ENCODE measurements around the gene MYRFL. TPM values are rescaled to one million over a fixed set of nuclear protein-coding genes. Genes with fewer than 3 reads are reported as not detected.
"Not testable (repeated sequence)": the region's sequence is repeated elsewhere in the genome, so short reads cannot be mapped to it uniquely, and the experiment has no call there.

MYRFL gene
- total RNA-seq, 2 experiments from 2014 or later = not detected

- H3K4me3 Mint-ChIP-seq = no peak overlapping the region
- no peaks in the 10 kb centered on the region for H3K4me1 Mint-ChIP-seq
- ChIA-PET POLR2A (no interaction called here), CTCF (no interaction called here)
- H3K9me3 Mint-ChIP-seq = no peaks in the 10 kb centered on the region
- H3K27me3 Mint-ChIP-seq = peaks cover 23% of the 10 kb centered on the region
- no peak overlapping the region for H3K27ac Mint-ChIP-seq
- DNase-seq = no peak
- no peaks in the 10 kb centered on the region for H3K36me3 Mint-ChIP-seq (ENCODE audit: low read depth)
These were observed 8.7 kb downstream of the MYRFL start for GRCh38 chr12:69833696-69834095.

DNA sequence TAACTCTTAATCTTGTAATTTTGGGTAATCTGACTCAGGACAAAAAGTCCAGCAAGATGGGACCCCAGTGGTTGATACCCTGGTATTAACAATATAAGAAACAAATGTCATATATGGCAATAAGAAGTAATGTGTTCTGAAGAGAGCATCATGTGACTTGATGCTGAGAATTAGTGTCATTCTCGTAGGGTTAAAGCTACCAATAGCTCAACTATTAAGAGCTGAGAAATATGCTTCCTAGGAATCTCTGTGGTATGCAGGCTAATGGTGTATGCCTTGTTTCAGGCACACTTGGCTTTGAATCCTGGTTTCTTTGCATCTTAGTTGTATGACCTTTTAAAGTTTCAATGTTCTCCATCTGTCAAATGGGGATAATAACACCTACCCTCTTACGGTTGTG, 9.1 kb downstream of the MYRFL start:
- Mint-ChIP-seq H3K4me3 (no peak overlapping the region), H3K9me3 (no peaks in the 10 kb centered on the region), H3K27me3 (peaks cover 19% of the 10 kb centered on the region), H3K4me1 (no peaks in the 10 kb centered on the region), H3K27ac (no peak overlapping the region), H3K36me3 (ENCODE audit: low read depth) (no peaks in the 10 kb centered on the region)
- CTCF ChIA-PET = no interaction called here
- no peak for DNase-seq
- POLR2A ChIA-PET = no interaction called here

DNA sequence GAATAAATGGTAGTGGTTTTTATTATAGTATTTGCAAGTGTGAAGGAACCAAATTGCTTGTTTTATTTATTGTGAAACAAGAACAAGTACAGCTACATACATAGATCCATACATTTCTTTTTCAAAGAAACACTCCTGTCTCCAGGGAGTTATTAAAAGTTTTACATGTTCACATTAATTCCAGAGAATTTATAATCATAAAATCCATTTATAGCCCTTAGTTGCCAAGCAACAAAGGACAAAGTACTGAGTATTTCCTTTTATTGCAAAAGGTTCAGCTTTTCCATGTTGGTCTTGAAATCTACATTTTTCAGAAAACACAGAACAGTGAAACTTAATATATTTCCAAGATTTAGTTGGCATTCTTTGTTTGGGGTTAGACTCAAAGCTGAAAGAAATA, 9.5 kb downstream of the MYRFL start:
- H3K4me3 Mint-ChIP-seq = no peak overlapping the region
- H3K27ac Mint-ChIP-seq = no peak overlapping the region
- H3K27me3 Mint-ChIP-seq = peaks cover 16% of the 10 kb centered on the region
- POLR2A ChIA-PET = no interaction called here
- no peaks in the 10 kb centered on the region for H3K9me3 Mint-ChIP-seq
- CTCF ChIA-PET = no interaction called here
- no peak for DNase-seq
- no peaks in the 10 kb centered on the region for H3K4me1 Mint-ChIP-seq
- H3K36me3 Mint-ChIP-seq (ENCODE audit: low read depth) = no peaks in the 10 kb centered on the region

DNA sequence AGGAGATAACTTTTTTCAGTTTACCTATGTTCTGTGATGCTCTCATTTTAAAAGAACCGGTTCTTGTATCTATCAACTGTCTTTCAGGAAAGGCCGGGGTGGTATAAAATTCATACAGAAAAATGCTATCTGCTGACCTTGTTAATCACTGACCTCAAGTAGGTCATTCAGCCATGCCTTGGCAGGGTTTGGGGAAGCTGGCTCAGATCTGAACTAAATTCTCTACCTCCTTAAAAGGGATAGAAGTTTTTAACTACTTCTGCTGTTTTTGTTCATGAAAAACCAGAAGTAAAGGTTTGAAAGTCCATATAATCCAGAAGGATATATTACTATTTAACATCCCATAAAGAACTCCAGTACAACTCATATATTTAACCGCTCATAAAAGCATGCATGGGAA, 10.1 kb downstream of the MYRFL start:
- ChIA-PET POLR2A (no interaction called here), CTCF (no interaction called here)
- no peak for DNase-seq
- Mint-ChIP-seq H3K4me3 (no peak overlapping the region), H3K27ac (no peak overlapping the region), H3K9me3 (no peaks in the 10 kb centered on the region), H3K27me3 (peaks cover 15% of the 10 kb centered on the region), H3K4me1 (no peaks in the 10 kb centered on the region), H3K36me3 (ENCODE audit: low read depth) (no peaks in the 10 kb centered on the region)

DNA sequence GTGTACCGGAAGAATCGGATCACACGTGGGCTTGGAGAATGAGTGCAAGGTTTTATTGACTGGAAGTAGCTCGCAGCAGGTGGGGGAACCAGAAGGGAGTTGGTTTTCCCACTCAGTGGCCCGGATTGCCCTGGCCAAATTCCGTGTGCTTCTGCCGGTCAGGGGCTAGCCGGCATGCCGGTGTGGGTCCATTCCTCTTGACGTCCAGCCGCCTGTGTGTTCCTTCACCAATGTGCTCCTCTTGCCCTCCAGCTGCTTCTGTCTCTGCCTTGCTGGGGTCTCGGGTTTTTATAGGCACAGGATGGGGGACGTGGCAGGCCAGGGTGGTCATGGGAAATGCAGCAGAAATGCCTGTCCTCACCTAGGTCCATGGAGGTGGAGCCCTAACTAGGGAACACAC, 11.0 kb downstream of the MYRFL start:
- no peaks in the 10 kb centered on the region for H3K36me3 Mint-ChIP-seq (ENCODE audit: low read depth)
- POLR2A ChIA-PET = no interaction called here
- no peaks in the 10 kb centered on the region for H3K4me1 Mint-ChIP-seq
- DNase-seq = no peak
- H3K9me3 Mint-ChIP-seq = no peaks in the 10 kb centered on the region
- no peak overlapping the region for H3K27ac Mint-ChIP-seq
- CTCF ChIA-PET = no interaction called here
- H3K27me3 Mint-ChIP-seq = peaks cover 17% of the 10 kb centered on the region
- H3K4me3 Mint-ChIP-seq = no peak overlapping the region

GRCh38 chr12:69837191-69837590, 12.2 kb downstream of the MYRFL start:
- ChIA-PET POLR2A (no interaction called here), CTCF (no interaction called here)
- H3K27ac Mint-ChIP-seq = no peak overlapping the region
- no peaks in the 10 kb centered on the region for H3K36me3 Mint-ChIP-seq (ENCODE audit: low read depth)
- H3K27me3 Mint-ChIP-seq = peaks cover 17% of the 10 kb centered on the region
- no peaks in the 10 kb centered on the region for H3K9me3 Mint-ChIP-seq
- no peak overlapping the region for H3K4me3 Mint-ChIP-seq
- no peak for DNase-seq
- no peaks in the 10 kb centered on the region for H3K4me1 Mint-ChIP-seq

GRCh38 chr12:69837657-69838415, 12.8 kb downstream of the MYRFL start:
- H3K36me3 Mint-ChIP-seq (ENCODE audit: low read depth) = no peaks in the 10 kb centered on the region
- no peak for DNase-seq
- CTCF ChIA-PET = no interaction called here
- peaks cover 12% of the 10 kb centered on the region for H3K27me3 Mint-ChIP-seq
- no peaks in the 10 kb centered on the region for H3K4me1 Mint-ChIP-seq
- no peak overlapping the region for H3K4me3 Mint-ChIP-seq
- POLR2A ChIA-PET = no interaction called here
- no peaks in the 10 kb centered on the region for H3K9me3 Mint-ChIP-seq
- H3K27ac Mint-ChIP-seq = no peak overlapping the region

DNA sequence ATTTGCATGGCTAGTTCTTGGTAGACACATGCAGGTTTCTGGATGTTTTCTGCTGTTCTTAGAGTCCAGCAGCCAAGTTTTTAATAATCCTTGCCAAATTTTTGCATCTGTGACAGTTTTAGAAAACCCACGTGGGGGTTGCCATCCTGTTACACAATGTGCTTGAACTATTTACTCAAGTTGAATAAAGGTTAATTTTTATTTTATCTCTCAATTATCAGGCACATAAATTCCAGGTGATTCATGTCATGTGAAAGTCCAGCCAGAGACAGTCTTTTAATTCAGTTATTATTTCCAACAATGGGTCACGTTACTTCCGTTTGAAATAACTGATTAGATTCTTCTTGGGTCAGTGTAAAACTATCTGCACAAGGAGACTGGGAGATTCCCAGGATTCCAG, 15.7 kb downstream of the MYRFL start:
- no peaks in the 10 kb centered on the region for H3K4me1 Mint-ChIP-seq
- ChIA-PET POLR2A (no interaction called here), CTCF (no interaction called here)
- H3K36me3 Mint-ChIP-seq (ENCODE audit: low read depth) = no peaks in the 10 kb centered on the region
- H3K9me3 Mint-ChIP-seq = no peaks in the 10 kb centered on the region
- DNase-seq = no peak
- H3K4me3 Mint-ChIP-seq = no peak overlapping the region
- H3K27me3 Mint-ChIP-seq = peaks cover 4% of the 10 kb centered on the region
- H3K27ac Mint-ChIP-seq = no peak overlapping the region

GRCh38 chr12:69843608-69844007, 18.6 kb downstream of the MYRFL start:
- ChIA-PET POLR2A (no interaction called here), CTCF (no interaction called here)
- Mint-ChIP-seq H3K9me3 (no peaks in the 10 kb centered on the region), H3K4me1 (no peaks in the 10 kb centered on the region), H3K36me3 (ENCODE audit: low read depth) (no peaks in the 10 kb centered on the region), H3K4me3 (no peak overlapping the region), H3K27ac (no peak overlapping the region), H3K27me3 (peaks cover 4% of the 10 kb centered on the region)
- no peak for DNase-seq

GRCh38 chr12:69844416-69844815, 19.4 kb downstream of the MYRFL start:
- Mint-ChIP-seq H3K27ac (no peak overlapping the region), H3K27me3 (peaks cover 4% of the 10 kb centered on the region), H3K4me1 (no peaks in the 10 kb centered on the region), H3K9me3 (no peaks in the 10 kb centered on the region), H3K4me3 (no peak overlapping the region), H3K36me3 (ENCODE audit: low read depth) (no peaks in the 10 kb centered on the region)
- DNase-seq = no peak
- ChIA-PET CTCF (no interaction called here), POLR2A (no interaction called here)

GRCh38 chr12:69844836-69845235, 19.8 kb downstream of the MYRFL start:
- CTCF ChIA-PET = no interaction called here
- H3K9me3 Mint-ChIP-seq = no peaks in the 10 kb centered on the region
- no peaks in the 10 kb centered on the region for H3K4me1 Mint-ChIP-seq

GRCh38 chr12:69846976-69847375, 21.9 kb downstream of the MYRFL start:
- Mint-ChIP-seq H3K4me3 (no peak overlapping the region), H3K9me3 (no peaks in the 10 kb centered on the region), H3K4me1 (no peaks in the 10 kb centered on the region), H3K27me3 (peaks cover 2% of the 10 kb centered on the region), H3K36me3 (ENCODE audit: low read depth) (no peaks in the 10 kb centered on the region), H3K27ac (no peak overlapping the region)
- ChIA-PET CTCF (no interaction called here), POLR2A (no interaction called here)
- DNase-seq = no peak

More at GRCh38 chr12:69844836-69845235, 19.8 kb downstream of the MYRFL start:
- H3K4me3 Mint-ChIP-seq = no peak overlapping the region
- peaks cover 4% of the 10 kb centered on the region for H3K27me3 Mint-ChIP-seq
- POLR2A ChIA-PET = no interaction called here
- no peaks in the 10 kb centered on the region for H3K36me3 Mint-ChIP-seq (ENCODE audit: low read depth)
- no peak for DNase-seq
- H3K27ac Mint-ChIP-seq = no peak overlapping the region

GRCh38 chr12:69851976-69852375, 26.9 kb downstream of the MYRFL start:
- Mint-ChIP-seq H3K4me3 (no peak overlapping the region), H3K27ac (no peak overlapping the region), H3K27me3 (no peaks in the 10 kb centered on the region), H3K36me3 (ENCODE audit: low read depth) (no peaks in the 10 kb centered on the region), H3K9me3 (peaks cover 2% of the 10 kb centered on the region), H3K4me1 (no peaks in the 10 kb centered on the region)
- DNase-seq = no peak
- POLR2A ChIA-PET = no interaction called here
- CTCF ChIA-PET = interaction anchor here (0.7 kb wide), 1 partner anchor 340 kb away, joined by 3 read pairs; no protein-coding TSS in a partner anchor

DNA sequence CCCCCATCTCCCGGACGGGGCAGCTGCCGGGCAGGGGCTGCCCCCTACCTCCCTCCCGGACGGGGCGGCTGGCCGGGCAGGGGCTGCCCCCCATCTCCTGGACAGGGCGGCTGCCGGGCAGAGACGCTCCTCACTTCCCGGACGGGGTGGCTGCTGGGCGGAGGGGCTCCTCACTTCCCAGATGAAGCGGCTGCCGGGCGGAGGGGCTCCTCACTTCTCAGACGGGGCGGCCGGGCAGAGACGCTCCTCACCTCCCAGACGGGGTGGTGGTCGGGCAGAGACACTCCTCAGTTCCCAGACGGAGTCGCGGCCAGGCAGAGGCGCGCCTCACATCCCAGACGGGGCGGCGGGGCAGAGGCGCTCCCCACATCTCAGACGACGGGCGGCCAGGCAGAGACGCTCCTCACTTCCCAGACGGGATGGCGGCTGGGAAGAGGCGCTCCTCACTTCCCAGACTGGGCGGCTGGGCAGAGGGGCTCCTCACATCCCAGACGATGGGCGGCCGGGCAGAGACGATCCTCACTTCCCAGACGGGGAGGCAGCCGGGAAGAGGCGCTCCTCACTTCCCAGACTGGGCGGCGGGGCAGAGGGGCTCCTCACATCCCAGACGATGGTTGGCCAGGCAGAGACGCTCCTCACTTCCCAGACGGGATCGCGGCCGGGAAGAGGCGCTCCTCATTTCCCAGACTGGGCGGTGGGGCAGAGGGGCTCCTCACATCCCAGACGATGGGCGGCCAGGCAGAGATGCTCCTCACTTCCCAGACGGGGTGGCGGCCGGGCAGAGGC, 28.3 kb downstream of the MYRFL start:
- H3K4me1 Mint-ChIP-seq; H3K9me3 Mint-ChIP-seq; H3K27ac Mint-ChIP-seq; CTCF ChIA-PET; H3K27me3 Mint-ChIP-seq; H3K36me3 Mint-ChIP-seq (ENCODE audit: low read depth); DNase-seq; H3K4me3 Mint-ChIP-seq; POLR2A ChIA-PET: not testable (repeated sequence)

All from activated CD4-positive, alpha-beta memory T cell treated with anti-CD3 and anti-CD28 coated beads, Interleukin-2, amount 10 ng/mL, durations not matched to agents 7 days and 5 days (primary cell).